AML-193 (cell line): ENCODE data around the gene NT5C1A.

Experiments
- DNase-seq, 2 experiments: peaks; one replicate each; lab custom pipeline; 2025; lab: John Stamatoyannopoulos, UW

Gene NT5C1A

GRCh38 chr1:39671793-39672550 lies at the start of gene NT5C1A:
TSS of gene NT5C1A (minus strand) at chr1:39672107. CDS start at chr1:39672038, 69 bp downstream.
- no peak for DNase-seq

DNA sequence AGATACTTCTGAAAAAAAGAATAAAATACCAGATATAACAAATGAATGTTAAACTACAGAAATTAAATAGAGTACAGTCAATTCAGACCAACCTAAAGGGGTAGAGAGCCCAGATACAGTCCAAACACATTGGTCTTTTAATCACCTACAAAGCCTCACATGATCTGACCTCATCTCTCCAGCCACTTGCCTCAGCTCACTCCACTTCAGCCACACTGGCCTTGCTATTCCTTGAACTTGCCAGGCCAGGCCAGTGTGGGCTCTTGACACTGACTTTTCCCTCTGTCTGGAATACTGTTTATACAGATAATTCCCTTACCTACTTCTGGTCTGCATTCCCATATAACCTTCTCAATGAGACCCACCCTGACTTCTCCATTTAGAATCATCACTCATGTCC lies 49.8 kb upstream of the NT5C1A start:
- DNase-seq: no peak

- peak; percentile 75 to 77 for DNase-seq
Measured at GRCh38 chr1:39720094-39720999, 48.4 kb upstream of the NT5C1A start.

GRCh38 chr1:39717809-39718208 lies 45.9 kb upstream of the NT5C1A start:
- no peak for DNase-seq

DNA sequence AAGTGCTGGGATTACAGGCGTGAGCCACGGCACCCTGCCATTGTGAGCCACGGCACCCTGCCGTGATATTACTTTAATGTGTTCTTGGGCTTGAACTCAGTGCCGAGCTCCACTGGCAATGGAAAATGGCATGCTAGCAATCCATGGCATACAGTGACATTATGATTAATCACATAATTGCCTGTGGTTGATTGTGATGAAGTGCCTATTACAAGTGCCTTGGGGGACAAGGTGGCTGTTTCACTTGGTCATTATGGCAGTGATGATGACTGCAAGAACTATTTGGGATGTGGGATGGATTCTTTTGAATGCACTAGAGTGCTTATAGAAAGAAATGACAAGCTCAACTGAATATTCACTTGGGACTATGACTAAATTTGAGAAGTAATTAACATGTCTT lies 41.6 kb upstream of the NT5C1A start:
- no peak for DNase-seq

DNA sequence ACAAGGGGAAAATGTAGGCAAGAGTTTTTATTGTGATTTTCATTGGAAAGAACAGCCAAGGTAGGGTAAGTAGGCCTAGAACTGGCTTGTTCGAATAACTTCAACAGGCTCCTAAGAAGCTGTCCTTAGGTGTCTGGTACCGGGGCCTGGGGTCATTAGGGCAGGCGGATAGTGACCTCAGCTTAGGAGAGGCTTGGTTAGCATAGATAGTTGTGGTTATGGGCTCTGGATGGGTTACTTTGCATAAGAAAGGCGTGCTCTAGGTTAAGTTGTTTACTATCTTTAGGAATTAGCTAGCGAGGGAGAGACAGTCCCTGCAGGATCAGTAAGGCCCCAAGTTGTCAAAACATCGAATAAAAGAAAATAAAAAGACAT lies 40.0 kb upstream of the NT5C1A start:
- no peak for DNase-seq

DNA sequence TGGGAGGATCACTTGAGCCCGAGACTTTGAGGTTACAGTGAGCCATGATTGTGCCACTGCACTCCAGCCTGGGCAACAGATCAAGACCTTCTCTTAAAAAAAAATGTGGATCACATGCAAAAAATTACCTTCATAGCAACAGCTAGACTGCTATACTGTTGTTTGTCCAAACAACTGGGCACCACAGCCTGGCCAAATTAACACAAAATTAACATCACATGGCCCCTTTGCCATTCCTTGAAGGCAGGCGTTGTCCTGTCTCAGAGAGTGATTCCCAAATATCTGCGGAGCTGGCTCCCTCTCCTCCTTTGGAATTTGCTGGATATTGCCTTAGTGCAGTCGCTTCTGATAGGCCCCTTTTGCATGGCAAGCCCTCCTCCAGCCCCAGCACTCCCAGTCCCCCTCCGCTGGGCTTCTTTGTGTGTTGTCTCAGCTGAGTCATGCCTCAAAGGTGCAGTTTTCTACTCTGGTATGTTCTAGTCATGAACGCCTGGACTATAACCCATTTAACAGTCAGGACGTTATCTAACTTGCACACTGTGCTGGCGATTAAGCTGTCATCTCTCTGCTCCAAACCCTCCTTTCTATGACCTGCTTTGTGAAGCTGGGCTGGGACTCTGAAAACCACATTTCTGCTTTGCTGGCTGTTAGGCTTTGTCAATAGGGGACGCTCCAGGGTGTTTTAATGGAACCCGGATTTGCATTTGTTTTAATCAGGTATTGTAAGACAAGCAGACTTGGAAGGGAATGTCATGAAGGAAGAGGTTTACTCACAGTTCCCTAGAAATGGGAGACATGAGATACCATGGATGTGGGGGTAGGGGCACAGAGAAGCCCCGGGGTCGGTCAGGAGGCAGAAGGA lies 39.4 kb upstream of the NT5C1A start:
- DNase-seq: no peak

DNA sequence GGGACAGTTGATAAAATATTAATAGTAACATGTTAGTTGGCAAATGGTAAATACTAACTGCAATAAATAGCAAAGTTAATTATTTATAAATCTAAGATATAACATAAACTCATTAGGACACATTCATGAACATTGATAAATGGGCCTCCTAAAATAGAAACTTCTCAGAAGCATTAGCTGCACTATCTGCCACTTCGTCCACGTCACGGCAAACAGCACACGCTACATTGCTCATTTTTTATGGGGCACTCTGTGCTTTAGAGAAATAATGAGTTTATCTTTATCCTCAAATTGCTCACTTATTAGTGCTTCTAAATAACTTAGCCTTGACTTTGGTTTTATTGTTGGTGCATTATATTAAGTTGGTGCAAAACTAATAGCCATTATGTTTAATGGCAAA lies 35.6 kb upstream of the NT5C1A start:
- no peak for DNase-seq

DNA sequence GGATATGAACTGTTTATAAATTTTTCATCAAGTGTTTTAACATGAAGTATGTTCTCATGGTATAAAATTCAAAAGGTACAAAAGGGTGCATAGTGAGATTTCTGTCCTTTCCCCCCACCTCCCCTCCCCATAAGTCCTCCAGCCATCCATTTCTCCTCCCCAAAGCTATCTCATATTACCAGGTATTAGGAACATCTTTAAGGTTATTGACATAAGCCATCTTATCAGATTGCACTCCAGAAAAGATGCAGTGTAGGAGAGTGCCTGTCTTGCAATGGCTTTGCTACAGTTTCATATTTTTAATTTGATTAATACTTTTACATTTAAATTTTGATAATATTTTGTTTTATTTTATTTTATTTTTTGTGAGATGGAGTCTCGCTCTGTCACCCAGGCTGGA lies 32.9 kb upstream of the NT5C1A start:
- no peak for DNase-seq

DNA sequence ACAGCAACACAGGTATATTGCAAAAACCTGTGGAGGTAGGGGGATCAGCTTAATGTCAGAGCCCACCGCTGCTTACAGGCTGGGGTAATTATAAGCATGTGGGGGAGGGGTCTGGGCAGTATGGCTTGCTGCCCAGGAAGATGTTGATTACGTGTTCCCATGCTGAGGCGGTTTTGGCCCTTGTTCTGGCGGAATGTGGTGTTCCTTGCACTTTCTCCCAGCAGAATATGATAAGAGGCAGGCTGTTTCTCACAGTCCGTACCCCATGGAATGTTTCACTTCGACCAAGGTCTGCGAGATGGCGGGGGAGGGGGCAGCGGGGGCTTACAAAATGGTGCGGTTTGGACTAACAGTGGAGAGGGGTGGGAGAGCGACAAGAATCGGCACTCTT lies 29.1 kb upstream of the NT5C1A start:
- DNase-seq: no peak

- peak in 1 of 2 experiments; percentile 15 for DNase-seq
Measured at GRCh38 chr1:39700348-39700747, 28.4 kb upstream of the NT5C1A start.

DNA sequence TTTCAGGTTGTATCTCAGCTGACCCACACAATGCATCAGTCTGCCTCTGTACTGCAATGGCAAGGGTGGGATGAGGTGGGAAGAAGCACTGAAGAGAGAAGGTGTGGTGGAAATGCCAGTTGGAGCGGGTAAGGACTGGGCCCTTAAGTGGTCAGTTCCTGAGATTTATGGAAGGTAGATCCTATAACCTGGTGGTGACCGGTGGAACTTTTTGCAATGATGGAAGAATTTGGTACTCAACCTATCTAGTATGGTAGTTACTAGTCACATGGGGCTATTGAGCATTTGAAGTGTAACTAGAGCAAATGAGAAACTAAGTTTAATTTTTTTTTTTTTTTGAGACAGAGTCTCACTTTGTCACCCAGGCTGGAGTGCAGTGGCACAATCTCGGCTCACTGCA lies 27.5 kb upstream of the NT5C1A start:
- DNase-seq: no peak

DNA sequence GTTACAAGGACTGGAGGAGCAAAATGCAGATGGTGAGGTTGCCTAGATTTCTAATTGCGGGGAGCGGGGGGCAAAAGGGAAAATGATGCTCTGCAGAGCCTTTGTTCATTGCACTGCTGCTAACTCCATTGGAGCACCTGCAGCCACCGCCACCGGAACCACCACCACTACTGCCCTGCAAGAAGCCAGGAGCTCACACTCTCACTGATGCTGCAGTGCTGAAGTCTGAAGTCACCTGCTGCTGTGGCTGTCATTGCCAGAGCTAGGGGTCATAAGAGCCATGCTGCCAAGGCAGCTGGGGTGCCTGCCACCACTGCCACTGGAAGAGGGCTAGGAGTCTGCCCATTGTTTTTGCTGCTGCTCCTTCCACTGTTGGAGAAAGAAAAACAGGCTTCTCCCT lies 26.7 kb upstream of the NT5C1A start:
- DNase-seq: no peak

DNA sequence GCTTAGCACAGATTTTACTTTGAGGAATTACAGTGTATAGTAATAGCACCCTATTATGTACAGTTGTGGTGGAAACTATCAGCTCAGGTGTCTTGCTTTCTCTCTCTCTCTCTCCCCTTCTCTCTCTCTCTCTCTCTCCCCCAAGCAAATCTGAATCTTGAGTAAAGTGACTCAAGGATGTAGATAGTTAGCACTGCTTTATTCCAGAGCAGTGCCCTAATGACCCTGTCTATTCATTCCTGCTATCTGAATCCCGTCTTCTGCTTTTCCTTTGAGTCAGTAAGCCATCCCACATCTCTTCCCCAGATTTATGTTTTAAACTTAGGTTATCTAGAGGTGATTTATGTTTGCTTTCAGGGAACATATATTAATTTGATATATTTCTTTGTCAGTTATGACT lies 24.5 kb upstream of the NT5C1A start:
- DNase-seq: no peak

DNA sequence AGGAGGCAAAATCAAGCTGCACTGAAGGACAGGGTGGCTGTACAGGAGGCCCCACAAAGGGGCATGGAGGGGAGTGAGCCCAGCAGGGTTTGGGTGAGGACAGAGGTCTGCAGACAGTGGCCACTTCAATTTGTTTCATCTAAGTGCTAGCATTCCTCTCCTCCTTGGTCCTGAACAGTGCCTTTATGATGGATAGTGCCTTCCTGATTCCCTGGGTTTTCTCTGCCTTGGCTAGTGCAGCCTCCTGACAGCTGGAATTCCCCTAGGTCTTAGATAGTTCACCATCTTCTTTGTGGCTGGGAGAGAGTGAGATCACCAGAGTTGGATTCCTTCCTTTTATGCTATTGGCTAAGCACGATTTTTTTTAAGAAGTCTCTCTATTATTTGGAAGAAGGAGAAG lies 23.1 kb upstream of the NT5C1A start:
- DNase-seq: no peak

DNA sequence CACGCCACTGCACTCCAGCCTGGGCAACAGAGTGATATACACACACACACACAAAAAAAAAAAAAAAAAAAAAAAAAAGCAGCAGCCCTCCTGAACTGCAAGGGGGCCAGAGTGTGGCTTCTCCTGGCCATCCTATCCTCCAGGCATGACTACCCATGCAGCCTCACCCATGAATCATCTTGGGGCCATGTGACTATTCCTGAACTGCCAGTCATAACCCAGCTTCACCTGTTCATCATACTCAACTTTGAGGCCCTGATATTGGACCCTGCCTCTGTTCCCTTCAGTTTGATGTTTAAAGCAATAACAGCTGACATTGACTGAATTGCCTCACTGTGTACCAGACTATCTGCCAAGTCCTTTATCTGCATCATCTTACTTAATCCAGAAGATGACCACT lies 22.1 kb upstream of the NT5C1A start:
- DNase-seq: no peak

- DNase-seq: no peak
Measured at GRCh38 chr1:39692152-39693074, 20.5 kb upstream of the NT5C1A start.

- no peak for DNase-seq
Measured at GRCh38 chr1:39691383-39692151, 19.7 kb upstream of the NT5C1A start, which contains the start of gene HPCAL4. TSS of gene HPCAL4 (minus strand) at chr1:39691433. CDS start at chr1:39684603, 6,830 bp downstream.

- no peak for DNase-seq
Measured at GRCh38 chr1:39690794-39691382, 19.0 kb upstream of the NT5C1A start.

GRCh38 chr1:39690225-39690624 lies 18.3 kb upstream of the NT5C1A start:
- DNase-seq: no peak
